Thyroid gland (tissue), 4 donors: ENCODE measurements around the gene TMEM126A.

Experiments used
- CTCF ChIP-seq, 6 experiments: fragments of 200-600 bp in 3 of 6; fragments of 450-650 bp in 3 of 6; sonication (generic) in 3 of 6; IDR thresholded peaks; one replicate each; pipeline ENCODE4 v1.5.1; 2016 to 2019; ENCODE audit warnings: antibody characterized with exemption in 6 of 6, mild to moderate bottlenecking in 2 of 6, inconsistent platforms in 1 of 6, moderate library complexity in 1 of 6
- POLR2A ChIP-seq, 2 donors: fragments of 450-650 bp; IDR thresholded peaks; one replicate each; pipeline ENCODE4 v1.6.1; 2017; ENCODE audit warnings: antibody characterized with exemption in 2 of 2, mild to moderate bottlenecking in 2 of 2, moderate library complexity in 1 of 2

- TF ChIP-seq CTCF (IDR thresholded peaks at IDR 0.05), result no peak
- no peak for TF ChIP-seq POLR2A (IDR thresholded peaks at IDR 0.05)
These were observed 33.1 kb downstream of the TMEM126A start for GRCh38 chr11:85680897-85681296.
